Measurements from ENCODE around the gene FAM180A. TPM values are rescaled to one million over a fixed set of nuclear protein-coding genes. Genes with fewer than 3 reads are reported as not detected.

FAM180A gene
- total and polyA plus RNA-seq, 4 donors = 0.19 to 10.5 (median 5.6) TPM

DNA sequence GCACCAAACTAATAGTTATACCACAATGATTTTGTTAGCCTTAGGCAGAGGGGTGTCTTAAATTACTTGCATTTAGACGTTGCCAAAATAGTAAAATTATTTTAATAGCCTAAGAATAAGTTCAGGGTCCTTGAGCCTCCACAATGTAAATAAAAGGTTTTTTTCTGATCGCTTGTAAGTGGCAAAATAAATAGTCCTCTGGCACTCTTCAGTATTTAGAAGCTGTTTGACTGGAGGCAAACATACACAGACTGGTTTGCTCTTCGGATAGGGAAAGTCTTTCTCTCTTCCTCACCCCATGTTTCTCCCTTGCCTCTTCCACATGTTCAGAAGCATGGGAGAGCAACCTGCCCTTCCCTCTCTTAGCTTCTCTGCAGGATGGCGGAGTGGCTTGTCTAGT is 49.5 kb upstream of the FAM180A start:
- Histone ChIP-seq H3K9ac (ENCODE audit: low read depth in 1 of 2, low read length in 2 of 2) (no peak overlapping the region), H3K9me3 (ENCODE audit: control insufficient read depth in 4 of 4, low read length in 3 of 4) (peaks cover 0 to 3% (median under 1%) of the 10 kb centered on the region in 4 donors), H3K27ac (ENCODE audit: low read depth in 1 of 2, low read length in 2 of 2) (no peak overlapping the region), H3K36me3 (ENCODE audit: control insufficient read depth in 4 of 4, insufficient read depth in 3 of 4, low read depth in 1 of 4, low read length in 3 of 4) (no peaks in the 10 kb centered on the region), H3K4me1 (ENCODE audit: control insufficient read depth in 4 of 4, insufficient read depth in 4 of 4, low read length in 3 of 4) (peaks cover 0 to 13% (median 7%) of the 10 kb centered on the region in 4 donors), H3K4me3 (ENCODE audit: low read depth in 1 of 3, low read length in 3 of 3) (no peak overlapping the region), H3K27me3 (ENCODE audit: control insufficient read depth in 4 of 4, insufficient read depth in 4 of 4, low read length in 3 of 4) (peaks cover 0 to 6% (median 1%) of the 10 kb centered on the region in 4 donors)
- WGBS = 54% methylated on average over 4 of the region's 4 CpGs
- TF ChIP-seq SP1 (IDR thresholded peaks at IDR 0.05) (no peak), NR2F2 (IDR thresholded peaks at IDR 0.05) (no peak), YY1 (IDR thresholded peaks at IDR 0.05) (no peak), RAD21 (IDR thresholded peaks at IDR 0.05) (no peak), TAF1 (conservative IDR thresholded peaks at IDR 0.05) (no peak), GABPA (IDR thresholded peaks at IDR 0.05 in 1 of 2, conservative IDR thresholded peaks at IDR 0.05 in 1 of 2) (no peak), HNF4A (conservative IDR thresholded peaks at IDR 0.05) (no peak), EGR1 (IDR thresholded peaks at IDR 0.05; ENCODE audit: low read depth in 2 of 2) (no peak), ATF3 (IDR thresholded peaks at IDR 0.05) (no peak), JUND (IDR thresholded peaks at IDR 0.05) (no peak), FOXA2 (IDR thresholded peaks at IDR 0.05) (no peak), FOXA1 (IDR thresholded peaks at IDR 0.05) (no peak), MAX (IDR thresholded peaks at IDR 0.05) (no peak), ZBTB33 (IDR thresholded peaks at IDR 0.05) (no peak), HNF4G (IDR thresholded peaks at IDR 0.05) (no peak), RXRA (IDR thresholded peaks at IDR 0.05) (no peak)
- TF ChIP-seq, protein P1, sequence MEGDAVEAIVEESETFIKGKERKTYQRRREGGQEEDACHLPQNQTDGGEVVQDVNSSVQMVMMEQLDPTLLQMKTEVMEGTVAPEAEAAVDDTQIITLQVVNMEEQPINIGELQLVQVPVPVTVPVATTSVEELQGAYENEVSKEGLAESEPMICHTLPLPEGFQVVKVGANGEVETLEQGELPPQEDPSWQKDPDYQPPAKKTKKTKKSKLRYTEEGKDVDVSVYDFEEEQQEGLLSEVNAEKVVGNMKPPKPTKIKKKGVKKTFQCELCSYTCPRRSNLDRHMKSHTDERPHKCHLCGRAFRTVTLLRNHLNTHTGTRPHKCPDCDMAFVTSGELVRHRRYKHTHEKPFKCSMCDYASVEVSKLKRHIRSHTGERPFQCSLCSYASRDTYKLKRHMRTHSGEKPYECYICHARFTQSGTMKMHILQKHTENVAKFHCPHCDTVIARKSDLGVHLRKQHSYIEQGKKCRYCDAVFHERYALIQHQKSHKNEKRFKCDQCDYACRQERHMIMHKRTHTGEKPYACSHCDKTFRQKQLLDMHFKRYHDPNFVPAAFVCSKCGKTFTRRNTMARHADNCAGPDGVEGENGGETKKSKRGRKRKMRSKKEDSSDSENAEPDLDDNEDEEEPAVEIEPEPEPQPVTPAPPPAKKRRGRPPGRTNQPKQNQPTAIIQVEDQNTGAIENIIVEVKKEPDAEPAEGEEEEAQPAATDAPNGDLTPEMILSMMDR (IDR thresholded peaks at IDR 0.05; ENCODE audit: low read depth, low read length, missing input control) = no peak
- TF ChIP-seq, protein P2, sequence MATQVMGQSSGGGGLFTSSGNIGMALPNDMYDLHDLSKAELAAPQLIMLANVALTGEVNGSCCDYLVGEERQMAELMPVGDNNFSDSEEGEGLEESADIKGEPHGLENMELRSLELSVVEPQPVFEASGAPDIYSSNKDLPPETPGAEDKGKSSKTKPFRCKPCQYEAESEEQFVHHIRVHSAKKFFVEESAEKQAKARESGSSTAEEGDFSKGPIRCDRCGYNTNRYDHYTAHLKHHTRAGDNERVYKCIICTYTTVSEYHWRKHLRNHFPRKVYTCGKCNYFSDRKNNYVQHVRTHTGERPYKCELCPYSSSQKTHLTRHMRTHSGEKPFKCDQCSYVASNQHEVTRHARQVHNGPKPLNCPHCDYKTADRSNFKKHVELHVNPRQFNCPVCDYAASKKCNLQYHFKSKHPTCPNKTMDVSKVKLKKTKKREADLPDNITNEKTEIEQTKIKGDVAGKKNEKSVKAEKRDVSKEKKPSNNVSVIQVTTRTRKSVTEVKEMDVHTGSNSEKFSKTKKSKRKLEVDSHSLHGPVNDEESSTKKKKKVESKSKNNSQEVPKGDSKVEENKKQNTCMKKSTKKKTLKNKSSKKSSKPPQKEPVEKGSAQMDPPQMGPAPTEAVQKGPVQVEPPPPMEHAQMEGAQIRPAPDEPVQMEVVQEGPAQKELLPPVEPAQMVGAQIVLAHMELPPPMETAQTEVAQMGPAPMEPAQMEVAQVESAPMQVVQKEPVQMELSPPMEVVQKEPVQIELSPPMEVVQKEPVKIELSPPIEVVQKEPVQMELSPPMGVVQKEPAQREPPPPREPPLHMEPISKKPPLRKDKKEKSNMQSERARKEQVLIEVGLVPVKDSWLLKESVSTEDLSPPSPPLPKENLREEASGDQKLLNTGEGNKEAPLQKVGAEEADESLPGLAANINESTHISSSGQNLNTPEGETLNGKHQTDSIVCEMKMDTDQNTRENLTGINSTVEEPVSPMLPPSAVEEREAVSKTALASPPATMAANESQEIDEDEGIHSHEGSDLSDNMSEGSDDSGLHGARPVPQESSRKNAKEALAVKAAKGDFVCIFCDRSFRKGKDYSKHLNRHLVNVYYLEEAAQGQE (IDR thresholded peaks at IDR 0.05) = no peak
- DNase-seq (ENCODE audit: low spot score) = no peak

Measured in liver (tissue), 9 donors.